Left lung (tissue), 10 donors: ENCODE measurements around the gene UNKL. TPM values are rescaled to one million over a fixed set of nuclear protein-coding genes. Genes with fewer than 3 reads are reported as not detected.
A peak's percentile ranks its signal among the peaks of the same experiment; 100 is the strongest.

ENCODE experiments used
- ATAC-seq: fragments of 200-7000 bp; cut with Tn5 transposase; one replicate; pipeline ENCODE4 v1.9.1; 2020; ENCODE audit warnings: moderate library complexity
- DNase-seq, 4 donors: peaks; one replicate each; pipeline ENCODE4 v3.0.0-alpha.2; 2013 to 2020
- H3K27ac ChIP-seq, 2 donors: fragments of 200-600 bp; sonication (generic) in 1 of 2; one replicate each; pipeline versions ENCODE4 v1.5.0 to v1.8.0; 2020 to 2021
- H3K27me3 ChIP-seq, 2 donors: fragments of 200-600 bp; sonication (generic) in 1 of 2; one replicate each; pipeline versions ENCODE4 v1.5.0 to v1.8.0; 2020 to 2021
- H3K36me3 ChIP-seq, 2 donors: fragments of 200-600 bp; sonication (generic) in 1 of 2; one replicate each; pipeline versions ENCODE4 v1.5.0 to v1.8.0; 2020 to 2021
- H3K4me1 ChIP-seq, 2 donors: fragments of 200-600 bp; one replicate each; pipeline ENCODE4 v1.8.0; 2021
- H3K4me3 ChIP-seq, 2 donors: fragments of 200-600 bp; sonication (generic) in 1 of 2; one replicate each; pipeline versions ENCODE4 v1.5.0 to v1.8.0; 2020 to 2021; ENCODE audit warnings: mild to moderate bottlenecking in 1 of 2
- H3K9me3 ChIP-seq, 2 donors: fragments of 200-600 bp; sonication (generic) in 1 of 2; one replicate each; pipeline versions ENCODE4 v1.5.0 to v1.8.0; 2020 to 2021
- intact Hi-C, 2 donors: fragments of 100-400 bp; cut with DNase I; formaldehyde crosslinking; loops; one replicate each; pipeline versions ENCODE4 v1.11.2 to v1.14.2; 2022
- polyA plus RNA-seq, 6 donors: library from polyadenylated mRNA; unstranded; fragments of 120-200 nt; gene quantifications; one replicate each; pipeline ENCODE4 v1.2.1, GENCODE V29; 2013; ENCODE audit not compliant: insufficient read length in 6 of 6
- total RNA-seq, 2 donors: library from RNA; stranded (reverse); fragmentation: NEBNext Ultra II Directional; extraction: Animal tissue kit (Norgen Biotek cat#: 25700); gene quantifications; one replicate each; pipeline ENCODE4 v1.2.1, GENCODE V29; 2021
- TF ChIP-seq, protein P1 (sequence below), 2 donors: fragments of 200-600 bp; sonication (generic) in 1 of 2; IDR thresholded peaks; one replicate each; pipeline versions ENCODE4 v1.5.0 to v1.8.0; 2021; ENCODE audit warnings: antibody characterized with exemption in 2 of 2
- donor health status: DM: no; HTN: yes; CAD: no.
- donor health status: DM: no; HTN: no; CAD: no.

Gene UNKL
- total and polyA plus RNA-seq, 8 donors: 18.9 to 27.3 (median 20.8) TPM

DNA sequence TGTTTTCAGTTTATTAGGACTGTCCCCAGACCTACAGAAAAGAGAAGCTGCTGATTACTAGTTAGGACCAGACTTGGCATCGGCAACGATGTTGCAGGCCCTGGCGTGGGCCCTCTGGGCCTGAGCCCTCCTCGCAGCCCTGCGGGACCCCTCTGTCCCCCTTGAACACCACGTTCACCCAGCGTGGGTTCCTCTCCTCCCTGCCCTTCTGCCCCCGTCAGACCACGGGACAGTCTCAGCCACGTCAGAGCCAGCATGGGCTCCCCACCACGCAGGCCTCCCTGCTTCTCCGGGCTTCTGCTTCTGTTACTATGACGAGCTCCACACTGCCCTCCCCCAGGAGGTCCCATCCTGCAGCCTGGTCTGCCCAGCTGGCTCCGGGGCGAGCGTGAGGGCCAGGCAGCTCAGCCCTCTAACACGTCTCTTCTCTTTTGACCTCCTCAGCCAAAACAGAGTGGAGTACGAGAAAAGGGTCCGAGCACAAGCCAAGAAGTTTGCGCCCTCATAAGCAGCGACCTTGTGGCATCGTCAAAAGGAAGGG, 90.1 kb downstream of the UNKL start:
- H3K27me3 ChIP-seq: no peaks in the 10 kb centered on the region
- H3K27ac ChIP-seq: no peak overlapping the region
- DNase-seq: no peak
- TF ChIP-seq, protein P1, sequence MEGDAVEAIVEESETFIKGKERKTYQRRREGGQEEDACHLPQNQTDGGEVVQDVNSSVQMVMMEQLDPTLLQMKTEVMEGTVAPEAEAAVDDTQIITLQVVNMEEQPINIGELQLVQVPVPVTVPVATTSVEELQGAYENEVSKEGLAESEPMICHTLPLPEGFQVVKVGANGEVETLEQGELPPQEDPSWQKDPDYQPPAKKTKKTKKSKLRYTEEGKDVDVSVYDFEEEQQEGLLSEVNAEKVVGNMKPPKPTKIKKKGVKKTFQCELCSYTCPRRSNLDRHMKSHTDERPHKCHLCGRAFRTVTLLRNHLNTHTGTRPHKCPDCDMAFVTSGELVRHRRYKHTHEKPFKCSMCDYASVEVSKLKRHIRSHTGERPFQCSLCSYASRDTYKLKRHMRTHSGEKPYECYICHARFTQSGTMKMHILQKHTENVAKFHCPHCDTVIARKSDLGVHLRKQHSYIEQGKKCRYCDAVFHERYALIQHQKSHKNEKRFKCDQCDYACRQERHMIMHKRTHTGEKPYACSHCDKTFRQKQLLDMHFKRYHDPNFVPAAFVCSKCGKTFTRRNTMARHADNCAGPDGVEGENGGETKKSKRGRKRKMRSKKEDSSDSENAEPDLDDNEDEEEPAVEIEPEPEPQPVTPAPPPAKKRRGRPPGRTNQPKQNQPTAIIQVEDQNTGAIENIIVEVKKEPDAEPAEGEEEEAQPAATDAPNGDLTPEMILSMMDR (IDR thresholded peaks at IDR 0.05): no peak
- no peak overlapping the region for H3K4me3 ChIP-seq
- no peaks in the 10 kb centered on the region for H3K4me1 ChIP-seq
- H3K36me3 ChIP-seq: peaks cover 0 to 82% of the 10 kb centered on the region in 2 donors
- no peaks in the 10 kb centered on the region for H3K9me3 ChIP-seq
- no peak for ATAC-seq
- intact Hi-C loops: no loop called here

DNA sequence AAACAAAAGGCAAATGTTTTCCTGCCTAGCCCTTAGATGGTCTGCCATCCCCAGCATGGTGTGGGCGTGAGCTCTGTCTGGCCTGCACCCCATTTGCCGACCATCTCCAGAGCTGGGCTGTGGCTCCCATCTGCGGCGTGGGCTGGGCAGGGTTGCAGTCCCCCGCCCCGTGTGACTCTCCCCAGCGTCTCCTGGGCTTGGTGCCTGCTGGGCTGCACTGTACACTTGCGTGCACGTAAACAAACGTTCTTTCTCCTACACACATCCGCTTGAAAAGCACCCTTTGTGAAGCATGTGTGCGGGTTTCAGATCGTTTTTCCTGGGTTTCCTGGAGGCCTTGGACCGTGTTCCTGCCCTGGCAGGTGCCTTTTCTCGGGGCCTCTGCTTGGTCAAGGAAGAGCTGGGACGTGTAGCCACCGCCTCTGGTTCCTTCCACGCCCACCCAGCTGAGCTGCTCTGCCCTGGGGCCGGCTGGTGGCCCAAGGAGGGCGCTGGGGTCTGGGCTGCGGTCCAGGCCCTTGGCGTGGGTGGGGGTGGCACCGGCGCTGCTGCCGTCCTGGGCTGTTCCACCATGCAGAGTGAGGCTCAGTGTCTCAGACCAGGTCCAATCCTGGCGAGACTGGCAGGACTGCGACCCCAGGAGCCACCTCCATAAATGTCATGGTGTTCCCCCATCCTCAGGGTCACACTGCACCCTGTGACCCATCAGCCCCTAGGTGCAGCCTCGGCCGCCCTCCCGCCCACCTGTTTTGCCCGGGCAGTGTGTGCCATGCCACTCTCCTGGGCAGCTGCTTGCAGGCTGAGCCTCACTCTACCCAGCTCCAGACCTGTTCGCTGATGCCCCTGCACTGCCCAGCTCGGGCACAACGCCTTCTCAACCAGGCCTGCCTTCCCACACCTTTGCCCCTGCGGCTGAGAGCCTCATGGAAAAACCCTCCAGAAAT, 90.9 kb downstream of the UNKL start:
- H3K27ac ChIP-seq: no peak overlapping the region
- ATAC-seq (no peak), DNase-seq (peak in 1 of 4 donors; percentile 67)
- H3K27me3 ChIP-seq: no peaks in the 10 kb centered on the region
- no peaks in the 10 kb centered on the region for H3K9me3 ChIP-seq
- intact Hi-C loops: no loop called here
- TF ChIP-seq, protein P1 (IDR thresholded peaks at IDR 0.05): no peak
- no peak overlapping the region for H3K4me3 ChIP-seq
- H3K4me1 ChIP-seq: no peaks in the 10 kb centered on the region
- peaks cover 0 to 90% of the 10 kb centered on the region in 2 donors for H3K36me3 ChIP-seq

DNA sequence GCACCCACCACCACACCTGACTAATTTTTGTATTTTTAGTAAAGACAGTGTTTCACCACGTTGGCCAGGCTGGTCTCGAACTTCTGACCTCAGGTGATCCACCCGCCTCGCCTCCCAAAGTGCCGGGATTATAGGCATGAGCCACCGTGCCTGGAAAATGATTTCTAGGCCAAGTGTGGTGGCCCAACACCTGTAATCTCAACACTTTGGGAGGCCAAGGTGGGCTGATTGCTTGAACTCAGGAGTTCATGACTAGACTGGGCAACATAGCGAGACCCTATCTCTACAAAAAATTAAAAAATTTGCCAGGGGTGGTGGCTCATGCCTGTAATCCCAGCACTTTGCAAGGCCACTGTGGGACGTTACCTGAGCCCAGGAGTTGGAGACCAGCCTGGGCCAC, 92.1 kb downstream of the UNKL start:
- H3K4me1 ChIP-seq: no peaks in the 10 kb centered on the region
- peaks cover 0 to 100% of the 10 kb centered on the region in 2 donors for H3K36me3 ChIP-seq
- no peak overlapping the region for H3K27ac ChIP-seq
- no peaks in the 10 kb centered on the region for H3K27me3 ChIP-seq
- ATAC-seq (no peak), DNase-seq (no peak)
- H3K4me3 ChIP-seq: no peak overlapping the region
- intact Hi-C loops: no loop called here
- TF ChIP-seq, protein P1 (IDR thresholded peaks at IDR 0.05): no peak
- no peaks in the 10 kb centered on the region for H3K9me3 ChIP-seq

DNA sequence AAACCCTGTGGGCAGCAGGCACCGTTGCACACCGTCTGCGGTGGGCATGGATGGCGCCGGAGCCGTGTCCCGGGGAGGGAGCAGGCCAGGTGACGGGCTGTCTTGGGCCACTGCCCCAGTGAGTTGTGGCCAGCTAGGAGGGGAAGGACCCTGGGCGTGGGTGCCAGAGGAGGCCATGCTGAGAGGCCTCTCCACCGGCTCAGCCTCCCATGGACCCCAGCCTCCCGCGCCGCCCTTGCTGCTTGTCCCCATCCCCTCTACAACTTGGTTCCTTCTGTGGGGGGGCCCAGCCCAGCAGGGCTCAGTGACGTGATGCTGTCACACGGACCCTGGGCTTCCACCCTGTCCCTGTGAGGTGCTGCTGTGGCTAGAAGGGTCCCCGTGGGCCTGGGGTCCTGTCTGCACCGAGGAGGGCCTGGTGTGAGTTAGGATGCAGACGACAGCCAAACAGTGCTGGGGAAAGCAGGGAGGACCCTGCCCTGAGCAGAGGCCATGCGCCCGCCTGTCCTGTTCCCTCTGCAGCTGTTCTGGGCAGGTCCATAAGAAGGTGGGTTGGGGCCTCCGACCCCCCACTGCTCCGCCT, 93.8 kb downstream of the UNKL start:
- Histone ChIP-seq H3K9me3 (no peaks in the 10 kb centered on the region), H3K36me3 (peaks cover 0 to 100% of the 10 kb centered on the region in 2 donors), H3K4me1 (no peaks in the 10 kb centered on the region), H3K4me3 (no peak overlapping the region), H3K27me3 (no peaks in the 10 kb centered on the region), H3K27ac (no peak overlapping the region)
- intact Hi-C loops: no loop called here
- DNase-seq (no peak), ATAC-seq (no peak)
- TF ChIP-seq, protein P1 (IDR thresholded peaks at IDR 0.05): no peak

DNA sequence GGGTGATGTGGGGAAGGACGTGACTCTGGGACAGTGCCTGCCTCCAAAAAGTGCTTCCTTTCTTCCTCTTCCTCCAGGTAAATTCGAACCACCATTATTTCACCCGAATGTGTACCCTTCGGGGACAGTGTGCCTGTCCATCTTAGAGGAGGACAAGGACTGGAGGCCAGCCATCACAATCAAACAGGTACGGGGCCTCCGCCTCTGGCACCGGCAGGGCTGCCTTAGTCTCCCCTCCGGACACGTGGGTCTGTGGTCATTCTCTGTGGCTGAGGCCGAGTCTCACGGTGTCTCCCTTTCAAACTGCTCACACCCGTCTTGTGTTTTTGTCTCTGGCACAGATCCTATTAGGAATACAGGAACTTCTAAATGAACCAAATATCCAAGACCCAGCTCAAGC, 94.4 kb downstream of the UNKL start:
- Histone ChIP-seq H3K27ac (no peak overlapping the region), H3K9me3 (no peaks in the 10 kb centered on the region), H3K27me3 (no peaks in the 10 kb centered on the region), H3K36me3 (peaks cover 0 to 100% of the 10 kb centered on the region in 2 donors), H3K4me1 (no peaks in the 10 kb centered on the region), H3K4me3 (no peak overlapping the region)
- ATAC-seq (no peak), DNase-seq (no peak)
- intact Hi-C loops: no loop called here
- TF ChIP-seq, protein P1 (IDR thresholded peaks at IDR 0.05): no peak
